IMR-90 (cell line): ENCODE data around the gene TARBP2. TPM values are rescaled to one million over a fixed set of nuclear protein-coding genes. Genes with fewer than 3 reads are reported as not detected.

ENCODE experiments used
- microRNA-seq, 2 experiments: library from miRNA; stranded (forward) in 1 of 2; unstranded in 1 of 2; fragments of 10-50 nt in 1 of 2; fragments of <30 nt in 1 of 2; gene quantifications in 1 of 2; microRNA quantifications in 1 of 2; one replicate each; pipeline versions ENCODE3 to v1.1.0; 2013 to 2020; ENCODE audit not compliant: insufficient read depth in 1 of 2, insufficient read length in 1 of 2, unreplicated experiment in 1 of 2
- polyA plus RNA-seq, 3 experiments: library from polyadenylated mRNA; depleted of rRNA; stranded (reverse); fragments of >200 nt; gene quantifications; 2 replicates each; pipeline ENCODE4 v1.2.3, GENCODE V29; 2012; ENCODE audit warnings: low replicate concordance in 1 of 3
- small RNA-seq, 5 experiments: library from RNA; depleted of rRNA; stranded (forward); fragments of <200 nt; gene quantifications; one replicate each; pipeline ENCODE3, GENCODE V24; 2012
- total RNA-seq: library from RNA; depleted of rRNA; stranded (reverse); fragments of >200 nt; gene quantifications from 2 replicates; pipeline ENCODE4 v1.2.3, GENCODE V29; 2012; rRNA removed

Gene TARBP2
- total and polyA plus RNA-seq, 2 of the 4 experiments (the other 2 are of a cell fraction), result 27.4 to 46.1 TPM

Small RNA genes lying within 50 kb of the gene (microRNA-seq; reads per million reads assigned to microRNA genes)
- gene AC023509.3 (ENCODE audit: insufficient read depth, insufficient read length), result not detected

Small RNA genes lying within 50 kb of the gene (small RNA-seq; reads per million reads assigned to genes)
- 0 reads per million in 5 experiments for gene AC023509.3

Other genes with a start within 250 kb of the TARBP2 start
- gene ESPL1, start 233.0 kb upstream of the TARBP2 start, total RNA-seq, result 5.6 and 6.5 TPM in 2 replicates
- 8.6 and 9.2 TPM in 2 replicates for gene ESPL1, start 233.0 kb upstream of the TARBP2 start, polyA plus RNA-seq (2012; rRNA removed)
- gene PFDN5, start 205.7 kb upstream of the TARBP2 start, total RNA-seq, result 764 and 1,011 TPM in 2 replicates
- gene PFDN5, start 205.7 kb upstream of the TARBP2 start, polyA plus RNA-seq (2012; rRNA removed), result 1,210 and 1,338 TPM in 2 replicates
- gene MYG1, start 201.6 kb upstream of the TARBP2 start, total RNA-seq, result 47.2 and 49.8 TPM in 2 replicates
- 63.7 and 73.6 TPM in 2 replicates for gene MYG1, start 201.6 kb upstream of the TARBP2 start, polyA plus RNA-seq (2012; rRNA removed)
- gene AAAS, start 179.7 kb upstream of the TARBP2 start, total RNA-seq, result 37.5 and 44.6 TPM in 2 replicates
- 67.1 and 71.9 TPM in 2 replicates for gene AAAS, start 179.7 kb upstream of the TARBP2 start, polyA plus RNA-seq (2012; rRNA removed)
- gene SP7, start 164.9 kb upstream of the TARBP2 start, total RNA-seq, result not detected in 2 replicates
- not detected in 2 replicates for gene SP7, start 164.9 kb upstream of the TARBP2 start, polyA plus RNA-seq (2012; rRNA removed)
- gene SP1, start 121.1 kb upstream of the TARBP2 start, total RNA-seq, result 45.0 and 53.6 TPM in 2 replicates
- gene SP1, start 121.1 kb upstream of the TARBP2 start, polyA plus RNA-seq (2012; rRNA removed), result 19.7 and 21.2 TPM in 2 replicates
- not detected in 2 replicates for gene AMHR2, start 77.4 kb upstream of the TARBP2 start, total RNA-seq
- not detected in 2 replicates for gene AMHR2, start 77.4 kb upstream of the TARBP2 start, polyA plus RNA-seq (2012; rRNA removed)
- 25.5 and 31.4 TPM in 2 replicates for gene PRR13, start 59.5 kb upstream of the TARBP2 start, total RNA-seq
- 95.7 and 114 TPM in 2 replicates for gene PRR13, start 59.5 kb upstream of the TARBP2 start, polyA plus RNA-seq (2012; rRNA removed)
- gene PCBP2, start 49.2 kb upstream of the TARBP2 start, total RNA-seq, result 190 and 198 TPM in 2 replicates
- gene PCBP2, start 49.2 kb upstream of the TARBP2 start, polyA plus RNA-seq (2012; rRNA removed), result 409 and 586 TPM in 2 replicates
- 20.6 and 29.0 TPM in 2 replicates for gene MAP3K12, start 1.8 kb upstream of the TARBP2 start, total RNA-seq
- 48.6 and 52.5 TPM in 2 replicates for gene MAP3K12, start 1.8 kb upstream of the TARBP2 start, polyA plus RNA-seq (2012; rRNA removed)
- gene NPFF, start 6.2 kb downstream of the TARBP2 start, total RNA-seq, result not detected in 2 replicates
- gene NPFF, start 6.2 kb downstream of the TARBP2 start, polyA plus RNA-seq (2012; rRNA removed), result not detected in 2 replicates
- gene ATF7, start 125.1 kb downstream of the TARBP2 start, total RNA-seq, result 7.0 and 9.4 TPM in 2 replicates
- 15.2 and 16.3 TPM in 2 replicates for gene ATF7, start 125.1 kb downstream of the TARBP2 start, polyA plus RNA-seq (2012; rRNA removed)
- gene ATP5MC2, start 174.8 kb downstream of the TARBP2 start, total RNA-seq, result 138 and 361 TPM in 2 replicates
- 309 and 344 TPM in 2 replicates for gene ATP5MC2, start 174.8 kb downstream of the TARBP2 start, polyA plus RNA-seq (2012; rRNA removed)
- 100.0 and 169 TPM in 2 replicates for gene CALCOCO1, start 226.2 kb downstream of the TARBP2 start, total RNA-seq
- 110 and 156 TPM in 2 replicates for gene CALCOCO1, start 226.2 kb downstream of the TARBP2 start, polyA plus RNA-seq (2012; rRNA removed)